Keratinocyte (primary cell): ENCODE data around the gene SSH3. TPM values are rescaled to one million over a fixed set of nuclear protein-coding genes. Genes with fewer than 3 reads are reported as not detected.

Experiments used
- DNase-seq: peaks from one replicate; pipeline ENCODE4 v3.0.0-alpha.2; 2011; ENCODE audit warnings: low read depth, missing footprints, low spot score
- FAIRE-seq: peaks from 2 replicates; lab custom pipeline; 2011; peaks lifted over from hg19 to GRCh38; lab: Jason Lieb, UNC
- H2AFZ ChIP-seq: 2 replicates; pipeline ENCODE4 v1.6.0; 2012; ENCODE audit warnings: low read length, control low read depth, inconsistent platforms; ENCODE audit not compliant: control insufficient read depth
- H3K27ac ChIP-seq: 2 replicates; pipeline ENCODE4 v1.5.1; 2011; ENCODE audit warnings: low read length; ENCODE audit not compliant: control insufficient read depth, insufficient read depth
- H3K27me3 ChIP-seq: 3 replicates; pipeline ENCODE4 v1.6.0; 2011; ENCODE audit warnings: low read length; ENCODE audit not compliant: control insufficient read depth, insufficient read depth; ENCODE audit errors: extremely low read depth
- H3K36me3 ChIP-seq, 2 experiments: 2 replicates in 1 of 2; 3 replicates in 1 of 2; pipeline ENCODE4 v1.5.1; 2011; ENCODE audit warnings: low read length in 2 of 2, mild to moderate bottlenecking in 1 of 2; ENCODE audit not compliant: control insufficient read depth in 2 of 2, insufficient read depth in 2 of 2; ENCODE audit errors: extremely low read depth in 1 of 2
- H3K4me1 ChIP-seq: 3 replicates; pipeline ENCODE4 v1.5.1; 2011; ENCODE audit warnings: low read length; ENCODE audit not compliant: control insufficient read depth, insufficient read depth; ENCODE audit errors: extremely low read depth
- H3K4me2 ChIP-seq: 3 replicates; pipeline ENCODE4 v1.6.0; 2011; ENCODE audit warnings: low read depth, low read length; ENCODE audit not compliant: control insufficient read depth, insufficient read depth; ENCODE audit errors: extremely low read depth
- H3K4me3 ChIP-seq, 3 experiments: fragments of 200-600 bp in 1 of 3; sonication (generic) in 1 of 3; 2 replicates in 2 of 3; 3 replicates in 1 of 3; pipeline ENCODE4 v1.5.1; 2011 to 2016; ENCODE audit warnings: low read length in 3 of 3, mild to moderate bottlenecking in 3 of 3, control low read depth in 2 of 3, inconsistent platforms in 1 of 3, low read depth in 1 of 3, mixed read lengths in 1 of 3, mixed run types in 1 of 3, moderate library complexity in 1 of 3; ENCODE audit not compliant: control insufficient read depth in 2 of 3, insufficient read depth in 2 of 3; ENCODE audit errors: extremely low read depth in 1 of 3
- H3K79me2 ChIP-seq: 2 replicates; pipeline ENCODE4 v1.6.0; 2012; ENCODE audit warnings: low read length; ENCODE audit not compliant: control insufficient read depth, insufficient read depth
- H3K9ac ChIP-seq: 3 replicates; pipeline ENCODE4 v1.6.0; 2011; ENCODE audit warnings: low read length; ENCODE audit not compliant: control insufficient read depth, insufficient read depth; ENCODE audit errors: extremely low read depth
- H3K9me1 ChIP-seq: 3 replicates; pipeline ENCODE4 v1.6.0; 2011; ENCODE audit warnings: low read length; ENCODE audit not compliant: control insufficient read depth, insufficient read depth; ENCODE audit errors: extremely low read depth
- H3K9me3 ChIP-seq: 2 replicates; pipeline ENCODE4 v1.5.1; 2012; ENCODE audit warnings: low read depth, low read length; ENCODE audit not compliant: control insufficient read depth
- H4K20me1 ChIP-seq: 3 replicates; pipeline ENCODE4 v1.6.0; 2011; ENCODE audit warnings: low read length; ENCODE audit not compliant: control insufficient read depth, insufficient read depth; ENCODE audit errors: extremely low read depth
- EZH2 ChIP-seq: IDR thresholded peaks from one replicate; pipeline ENCODE4 v1.6.1; 2012; ENCODE audit warnings: inconsistent platforms, mild to moderate bottlenecking, low read length, moderate library complexity
- dilution Hi-C: fragments of 300-500 bp; cut with MboI; formaldehyde crosslinking; loops from one replicate; pipeline ENCODE4 v1.7.0; 2020; ENCODE audit warnings: low sequenced_read_pairs; ENCODE audit not compliant: extremely low pct_ligation_motif_present
- polyA plus RNA-seq, 5 experiments: library from polyadenylated mRNA; depleted of rRNA in 3 of 5; stranded (reverse) in 3 of 5; stranded (forward) in 1 of 5; unstranded in 1 of 5; fragments of >200 nt; gene quantifications; 1 replicate in 1 of 5; 2 replicates in 3 of 5; 3 replicates in 1 of 5; pipeline versions ENCODE4 v1.2.1 to v1.2.3, GENCODE V29; 2011 to 2012; ENCODE audit warnings: missing spikeins in 2 of 5, low read depth in 1 of 5, low replicate concordance in 1 of 5
- TF ChIP-seq, protein P1 (sequence below), 3 experiments: IDR thresholded peaks in 1 of 3; conservative IDR thresholded peaks in 1 of 3; optimal IDR thresholded peaks in 1 of 3; 2 replicates in 2 of 3; 3 replicates in 1 of 3; pipeline versions ENCODE3 to v1.5.1; 2011; ENCODE audit warnings: low read length in 3 of 3, mild to moderate bottlenecking in 3 of 3, moderate library complexity in 2 of 3, control low read depth in 1 of 3, inconsistent platforms in 1 of 3; ENCODE audit not compliant: insufficient read depth in 2 of 3; ENCODE audit errors: extremely low read depth in 1 of 3

The SSH3 gene
- polyA plus RNA-seq, 1 donor (not counting 4 experiments of a cell fraction or from before 2014, with no cell fraction given): 24.8 TPM

DNA sequence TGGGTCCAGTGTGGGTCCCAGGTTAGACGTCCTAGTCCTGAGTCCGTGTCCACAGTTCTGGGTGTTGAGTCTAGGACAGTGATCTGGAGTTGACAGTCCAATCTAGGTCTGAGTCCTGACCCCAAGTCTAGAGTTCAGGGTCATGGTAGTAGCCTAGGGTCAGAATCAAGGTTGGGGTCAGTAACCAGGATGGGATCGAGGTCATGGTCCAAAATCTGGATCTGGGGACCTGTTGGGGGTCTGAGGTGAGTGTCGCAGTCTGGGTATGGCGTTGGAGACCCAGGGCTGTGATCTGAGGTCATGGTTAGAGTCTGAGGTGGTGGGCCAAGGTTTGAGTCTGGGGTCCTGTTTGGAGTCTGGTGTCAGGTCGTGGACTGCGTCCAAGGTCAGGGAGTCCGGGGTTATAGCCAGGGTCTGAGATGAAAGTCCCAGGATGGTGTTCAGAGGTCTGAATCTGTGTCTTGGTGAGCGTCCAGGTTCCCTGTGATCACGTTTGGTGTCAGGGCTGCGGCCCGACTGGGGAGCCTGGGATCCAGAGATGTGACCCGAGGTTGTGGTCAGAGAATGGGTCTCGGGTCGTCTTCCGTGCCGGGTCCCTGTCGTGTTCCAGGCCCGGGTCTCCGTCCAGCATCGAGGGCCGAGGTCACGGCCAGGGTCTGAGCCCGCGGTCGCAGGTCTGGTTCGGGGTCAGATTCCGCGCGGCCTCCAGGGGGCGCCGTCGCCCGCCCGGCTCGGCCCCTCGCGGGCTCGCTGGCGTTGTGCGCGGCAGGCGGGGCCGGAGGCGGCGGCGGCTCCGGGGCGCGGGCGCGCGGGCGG lies 37.5 kb upstream of the SSH3 start:
- H3K27ac ChIP-seq: peak overlapping the region; percentile 7
- FAIRE-seq: no peak
- peak overlapping the region; percentile 60 for H3K4me2 ChIP-seq
- no peak for DNase-seq
- TF ChIP-seq, protein P1, sequence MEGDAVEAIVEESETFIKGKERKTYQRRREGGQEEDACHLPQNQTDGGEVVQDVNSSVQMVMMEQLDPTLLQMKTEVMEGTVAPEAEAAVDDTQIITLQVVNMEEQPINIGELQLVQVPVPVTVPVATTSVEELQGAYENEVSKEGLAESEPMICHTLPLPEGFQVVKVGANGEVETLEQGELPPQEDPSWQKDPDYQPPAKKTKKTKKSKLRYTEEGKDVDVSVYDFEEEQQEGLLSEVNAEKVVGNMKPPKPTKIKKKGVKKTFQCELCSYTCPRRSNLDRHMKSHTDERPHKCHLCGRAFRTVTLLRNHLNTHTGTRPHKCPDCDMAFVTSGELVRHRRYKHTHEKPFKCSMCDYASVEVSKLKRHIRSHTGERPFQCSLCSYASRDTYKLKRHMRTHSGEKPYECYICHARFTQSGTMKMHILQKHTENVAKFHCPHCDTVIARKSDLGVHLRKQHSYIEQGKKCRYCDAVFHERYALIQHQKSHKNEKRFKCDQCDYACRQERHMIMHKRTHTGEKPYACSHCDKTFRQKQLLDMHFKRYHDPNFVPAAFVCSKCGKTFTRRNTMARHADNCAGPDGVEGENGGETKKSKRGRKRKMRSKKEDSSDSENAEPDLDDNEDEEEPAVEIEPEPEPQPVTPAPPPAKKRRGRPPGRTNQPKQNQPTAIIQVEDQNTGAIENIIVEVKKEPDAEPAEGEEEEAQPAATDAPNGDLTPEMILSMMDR (optimal IDR thresholded peaks at IDR 0.05 in 1 of 3, IDR thresholded peaks at IDR 0.05 in 1 of 3, conservative IDR thresholded peaks at IDR 0.05 in 1 of 3; ENCODE audit: extremely low read depth in 1 of 3, insufficient read depth in 2 of 3, low read length in 3 of 3): peak in 2 of 3 experiments; percentile 35 to 81
- TF ChIP-seq EZH2: no peak
- peak overlapping the region; percentile 13 for H2AFZ ChIP-seq
- peaks cover 40% of the 10 kb centered on the region for H3K79me2 ChIP-seq
- dilution Hi-C loops: no loop called here
- peak overlapping the region; percentile 55 for H3K9ac ChIP-seq
- H3K4me1 ChIP-seq: peaks cover 87% of the 10 kb centered on the region
- H4K20me1 ChIP-seq: peaks cover 6% of the 10 kb centered on the region
- H3K36me3 ChIP-seq: peaks cover 8 to 10% of the 10 kb centered on the region in 2 experiments
- no peaks in the 10 kb centered on the region for H3K9me3 ChIP-seq
- H3K4me3 ChIP-seq: peak overlapping the region in 2 of 3 experiments; percentile 21 to 45
- no peaks in the 10 kb centered on the region for H3K27me3 ChIP-seq
- peaks cover 3% of the 10 kb centered on the region for H3K9me1 ChIP-seq

DNA sequence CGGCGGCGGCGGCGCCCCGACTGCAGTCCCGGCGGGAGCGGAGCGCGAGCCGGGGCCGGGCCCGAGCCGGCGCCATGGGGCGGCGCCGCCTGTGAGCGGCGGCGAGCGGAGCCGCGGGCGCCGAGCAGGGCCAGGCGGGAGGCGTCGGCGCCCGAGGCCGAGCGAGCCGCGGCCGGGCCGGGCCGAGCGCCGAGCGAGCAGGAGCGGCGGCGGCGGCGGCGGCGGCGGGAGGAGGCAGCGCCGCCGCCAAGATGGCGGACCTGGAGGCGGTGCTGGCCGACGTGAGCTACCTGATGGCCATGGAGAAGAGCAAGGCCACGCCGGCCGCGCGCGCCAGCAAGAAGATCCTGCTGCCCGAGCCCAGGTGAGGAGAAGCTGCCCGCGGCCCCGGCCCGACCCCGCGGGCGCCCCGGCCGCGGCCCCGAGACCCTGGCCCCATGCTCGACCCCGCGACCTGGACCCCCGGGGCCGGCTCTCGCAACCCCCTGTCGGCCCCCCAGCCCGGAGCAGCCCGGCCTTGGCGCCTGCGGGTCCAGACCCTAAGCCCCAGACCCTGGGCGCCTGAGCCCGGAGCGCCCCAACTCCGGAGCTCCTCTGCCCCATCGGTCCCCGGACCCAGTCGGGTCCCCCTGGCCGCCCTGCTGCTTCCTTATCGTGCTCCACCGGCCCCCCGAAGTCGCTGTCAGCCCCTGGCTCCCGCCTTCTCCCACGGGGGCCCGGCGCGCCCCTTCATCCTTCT lies 36.7 kb upstream of the SSH3 start, which contains the start of gene GRK2:
Gene GRK2 (plus strand): TSS at position 25 of the 739 bp plus-strand sequence. CDS start 227 bp downstream, at position 252.
- Histone ChIP-seq H3K9me1 (peaks cover 3% of the 10 kb centered on the region), H3K4me2 (peak within 1 kb of the TSS; percentile 99), H3K27me3 (no peaks in the 10 kb centered on the region), H3K27ac (peak within 1 kb of the TSS; percentile 46), H3K9me3 (no peaks in the 10 kb centered on the region), H4K20me1 (peaks cover 14% of the 10 kb centered on the region), H2AFZ (peak within 1 kb of the TSS; percentile 13), H3K9ac (peak within 1 kb of the TSS; percentile 79), H3K4me3 (peak within 1 kb of the TSS; percentile 60 to 90 (median 84)), H3K36me3 (peaks cover 10 to 14% of the 10 kb centered on the region in 2 experiments), H3K79me2 (peaks cover 48% of the 10 kb centered on the region), H3K4me1 (peaks cover 86% of the 10 kb centered on the region)
- dilution Hi-C loops: no loop called here
- FAIRE-seq (no peak), DNase-seq (no peak)
- TF ChIP-seq, protein P1 (optimal IDR thresholded peaks at IDR 0.05 in 1 of 3, IDR thresholded peaks at IDR 0.05 in 1 of 3, conservative IDR thresholded peaks at IDR 0.05 in 1 of 3; ENCODE audit: extremely low read depth in 1 of 3, insufficient read depth in 2 of 3, low read length in 3 of 3): no peak
- no peak for TF ChIP-seq EZH2
